HG02642 (cell line): Measurements from ENCODE around the gene KLK13.

Experiments used
- ATAC-seq: cut with Tn5 transposase; IDR thresholded peaks from one replicate; pipeline ENCODE4 v1.9.1; 2021; ENCODE audit warnings: mild to moderate bottlenecking; ENCODE audit not compliant: unreplicated experiment, poor library complexity

The KLK13 gene

DNA sequence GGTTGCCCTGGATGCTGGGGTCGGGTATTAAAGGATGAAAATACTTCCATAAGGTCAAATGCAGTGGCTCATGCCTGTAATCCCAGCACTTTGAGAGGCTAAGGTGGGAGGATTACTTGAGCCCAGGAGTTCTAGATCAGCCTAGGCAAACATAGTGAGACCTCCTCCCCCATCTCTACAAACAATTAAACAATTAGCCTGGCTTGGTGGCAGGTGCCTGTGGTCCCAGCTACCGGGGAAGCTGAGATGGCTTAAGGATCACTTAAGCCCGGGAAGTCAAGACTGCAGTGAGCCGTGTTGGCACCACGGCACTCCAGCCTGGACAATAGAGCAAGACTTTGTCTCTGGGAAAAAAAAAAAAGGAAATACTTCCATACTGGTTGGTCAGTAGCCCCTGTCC, 40.0 kb downstream of the KLK13 start:
- ATAC-seq = no peak

- no peak for ATAC-seq
These were observed 40.9 kb downstream of the KLK13 start for GRCh38 chr19:51023946-51024345.

DNA sequence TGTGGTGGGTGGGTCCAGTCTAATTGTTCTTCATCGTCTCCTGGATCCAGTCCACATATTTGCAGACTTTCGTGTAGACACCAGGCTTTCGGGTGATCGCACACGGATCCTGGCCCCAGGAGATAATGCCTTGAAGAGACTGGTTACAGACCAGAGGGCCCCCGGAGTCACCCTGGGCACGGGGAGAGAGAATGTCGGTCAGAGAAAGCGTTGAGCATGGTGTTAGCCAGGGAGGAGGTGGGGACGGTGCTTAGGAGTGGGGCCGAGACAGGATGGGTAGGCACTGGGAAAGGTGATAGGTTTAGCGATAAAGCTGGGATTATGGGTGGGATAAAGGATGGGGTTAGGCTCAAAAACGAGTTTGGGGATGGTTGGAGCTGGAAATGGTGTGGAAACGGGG, 42.4 kb downstream of the KLK13 start:
- ATAC-seq = no peak

DNA sequence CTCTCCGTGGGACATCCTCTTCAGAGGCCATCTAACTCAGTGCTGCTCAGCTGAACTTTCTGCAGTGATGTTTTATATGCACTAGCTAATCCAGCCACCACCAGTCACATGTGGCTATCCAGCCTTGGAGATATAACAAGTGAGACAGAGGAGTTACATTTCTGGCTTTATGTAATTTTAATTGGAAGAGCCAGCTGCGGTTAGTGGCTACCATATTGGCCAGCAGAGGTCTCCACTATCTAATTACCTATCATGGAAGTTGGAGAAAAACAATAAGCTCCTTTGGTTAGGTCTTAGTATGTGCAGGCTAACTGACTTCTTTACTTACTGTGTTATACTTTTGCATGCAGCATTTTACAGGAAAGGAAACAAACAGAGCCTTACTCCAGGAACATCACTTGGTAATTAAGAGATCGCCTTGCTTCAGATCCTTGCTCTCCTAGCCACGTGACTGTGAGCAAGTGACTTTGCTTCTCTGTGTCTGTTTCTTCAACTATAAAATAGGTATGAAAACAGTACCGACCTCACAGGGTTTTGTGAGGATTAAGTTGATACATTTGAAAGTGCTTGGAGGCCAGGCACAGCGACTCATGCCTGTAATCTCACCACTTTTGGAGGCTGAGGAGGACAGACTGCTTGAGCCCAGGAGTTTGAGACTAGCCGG, 43.8 kb downstream of the KLK13 start:
- ATAC-seq = no peak

- no peak for ATAC-seq
These were observed 45.4 kb downstream of the KLK13 start, which contains the start of gene KLK10 for GRCh38 chr19:51019544-51019925. Gene KLK10 (minus strand): TSS chr19:51019709. CDS start chr19:51019130, 579 bp downstream.

- no peak for ATAC-seq
These were observed 45.9 kb downstream of the KLK13 start for GRCh38 chr19:51018745-51019543.

GRCh38 chr19:51016798-51017683, 47.9 kb downstream of the KLK13 start:
- no peak for ATAC-seq

- ATAC-seq = no peak
These were observed 49.1 kb downstream of the KLK13 start for GRCh38 chr19:51015691-51016267.

- ATAC-seq = no peak
These were observed 50.6 kb downstream of the KLK13 start for GRCh38 chr19:51014242-51014641.

GRCh38 chr19:51012661-51013190, 52.2 kb downstream of the KLK13 start:
- no peak for ATAC-seq

- ATAC-seq = no peak
These were observed 54.7 kb downstream of the KLK13 start for GRCh38 chr19:51010066-51010795.

GRCh38 chr19:51009061-51009891, 55.6 kb downstream of the KLK13 start:
- no peak for ATAC-seq

DNA sequence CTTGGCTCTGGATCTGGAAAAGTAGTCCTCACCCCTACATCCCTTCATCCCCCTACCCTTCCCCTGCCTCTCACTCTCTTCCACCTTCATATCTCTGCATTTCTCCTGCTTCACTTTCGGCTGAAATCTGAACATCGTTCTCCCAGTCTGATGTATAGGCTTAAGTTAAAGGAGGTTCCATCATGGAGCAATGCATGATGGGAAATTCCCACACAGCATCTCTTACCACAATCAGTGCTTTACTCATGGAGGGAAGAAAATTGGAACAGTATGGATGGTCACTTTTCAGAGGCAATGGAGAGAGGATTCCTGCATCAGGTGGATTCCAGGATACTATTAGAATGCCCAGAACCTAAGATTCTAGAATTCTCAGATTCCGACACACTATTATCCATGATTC, 57.4 kb downstream of the KLK13 start:
- ATAC-seq = no peak

DNA sequence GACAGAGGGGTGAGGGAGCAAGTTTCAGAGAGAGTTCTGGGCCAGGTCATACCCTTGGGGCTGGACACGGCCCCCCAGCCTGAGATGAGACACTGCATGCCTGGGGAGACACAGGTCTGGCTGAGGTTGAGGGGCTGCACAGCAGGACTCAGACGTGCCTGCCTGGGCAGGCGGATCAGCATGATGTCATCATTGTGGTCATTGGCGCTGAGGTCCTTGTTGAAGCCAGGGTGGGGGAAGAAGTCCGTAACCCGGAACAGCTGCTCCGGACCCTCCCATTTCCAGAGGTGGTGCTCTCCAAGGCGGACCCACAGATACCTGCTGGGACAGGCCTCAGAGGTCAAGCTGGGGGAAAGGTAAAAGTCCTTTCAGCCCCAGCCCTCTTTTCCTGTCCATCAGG, 58.5 kb downstream of the KLK13 start:
- ATAC-seq = no peak
